ENCODE measurements around the gene WDR33.

- no peak for TF ChIP-seq RARB (CRISPR knock-in tag; IDR thresholded peaks at IDR 0.05)
- no peak for TF ChIP-seq TCF4 (CRISPR knock-in tag; IDR thresholded peaks at IDR 0.05; ENCODE audit: borderline replicate concordance)
- no peak for TF ChIP-seq ZFP30 (CRISPR knock-in tag; IDR thresholded peaks at IDR 0.05)
- TF ChIP-seq CREB5 (CRISPR knock-in tag; IDR thresholded peaks at IDR 0.05; ENCODE audit: low read depth): no peak
- TF ChIP-seq, protein P1, sequence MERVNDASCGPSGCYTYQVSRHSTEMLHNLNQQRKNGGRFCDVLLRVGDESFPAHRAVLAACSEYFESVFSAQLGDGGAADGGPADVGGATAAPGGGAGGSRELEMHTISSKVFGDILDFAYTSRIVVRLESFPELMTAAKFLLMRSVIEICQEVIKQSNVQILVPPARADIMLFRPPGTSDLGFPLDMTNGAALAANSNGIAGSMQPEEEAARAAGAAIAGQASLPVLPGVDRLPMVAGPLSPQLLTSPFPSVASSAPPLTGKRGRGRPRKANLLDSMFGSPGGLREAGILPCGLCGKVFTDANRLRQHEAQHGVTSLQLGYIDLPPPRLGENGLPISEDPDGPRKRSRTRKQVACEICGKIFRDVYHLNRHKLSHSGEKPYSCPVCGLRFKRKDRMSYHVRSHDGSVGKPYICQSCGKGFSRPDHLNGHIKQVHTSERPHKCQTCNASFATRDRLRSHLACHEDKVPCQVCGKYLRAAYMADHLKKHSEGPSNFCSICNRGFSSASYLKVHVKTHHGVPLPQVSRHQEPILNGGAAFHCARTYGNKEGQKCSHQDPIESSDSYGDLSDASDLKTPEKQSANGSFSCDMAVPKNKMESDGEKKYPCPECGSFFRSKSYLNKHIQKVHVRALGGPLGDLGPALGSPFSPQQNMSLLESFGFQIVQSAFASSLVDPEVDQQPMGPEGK (CRISPR knock-in tag; IDR thresholded peaks at IDR 0.05; ENCODE audit: borderline replicate concordance): no peak
- TF ChIP-seq GLIS3 (CRISPR knock-in tag; IDR thresholded peaks at IDR 0.05): no peak
- TF ChIP-seq, protein P2, sequence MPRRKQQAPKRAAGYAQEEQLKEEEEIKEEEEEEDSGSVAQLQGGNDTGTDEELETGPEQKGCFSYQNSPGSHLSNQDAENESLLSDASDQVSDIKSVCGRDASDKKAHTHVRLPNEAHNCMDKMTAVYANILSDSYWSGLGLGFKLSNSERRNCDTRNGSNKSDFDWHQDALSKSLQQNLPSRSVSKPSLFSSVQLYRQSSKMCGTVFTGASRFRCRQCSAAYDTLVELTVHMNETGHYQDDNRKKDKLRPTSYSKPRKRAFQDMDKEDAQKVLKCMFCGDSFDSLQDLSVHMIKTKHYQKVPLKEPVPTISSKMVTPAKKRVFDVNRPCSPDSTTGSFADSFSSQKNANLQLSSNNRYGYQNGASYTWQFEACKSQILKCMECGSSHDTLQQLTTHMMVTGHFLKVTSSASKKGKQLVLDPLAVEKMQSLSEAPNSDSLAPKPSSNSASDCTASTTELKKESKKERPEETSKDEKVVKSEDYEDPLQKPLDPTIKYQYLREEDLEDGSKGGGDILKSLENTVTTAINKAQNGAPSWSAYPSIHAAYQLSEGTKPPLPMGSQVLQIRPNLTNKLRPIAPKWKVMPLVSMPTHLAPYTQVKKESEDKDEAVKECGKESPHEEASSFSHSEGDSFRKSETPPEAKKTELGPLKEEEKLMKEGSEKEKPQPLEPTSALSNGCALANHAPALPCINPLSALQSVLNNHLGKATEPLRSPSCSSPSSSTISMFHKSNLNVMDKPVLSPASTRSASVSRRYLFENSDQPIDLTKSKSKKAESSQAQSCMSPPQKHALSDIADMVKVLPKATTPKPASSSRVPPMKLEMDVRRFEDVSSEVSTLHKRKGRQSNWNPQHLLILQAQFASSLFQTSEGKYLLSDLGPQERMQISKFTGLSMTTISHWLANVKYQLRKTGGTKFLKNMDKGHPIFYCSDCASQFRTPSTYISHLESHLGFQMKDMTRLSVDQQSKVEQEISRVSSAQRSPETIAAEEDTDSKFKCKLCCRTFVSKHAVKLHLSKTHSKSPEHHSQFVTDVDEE (CRISPR knock-in tag; IDR thresholded peaks at IDR 0.05): no peak
- no peak for TF ChIP-seq PPARA (CRISPR knock-in tag; IDR thresholded peaks at IDR 0.05; ENCODE audit: borderline replicate concordance)
- TF ChIP-seq, protein P3, sequence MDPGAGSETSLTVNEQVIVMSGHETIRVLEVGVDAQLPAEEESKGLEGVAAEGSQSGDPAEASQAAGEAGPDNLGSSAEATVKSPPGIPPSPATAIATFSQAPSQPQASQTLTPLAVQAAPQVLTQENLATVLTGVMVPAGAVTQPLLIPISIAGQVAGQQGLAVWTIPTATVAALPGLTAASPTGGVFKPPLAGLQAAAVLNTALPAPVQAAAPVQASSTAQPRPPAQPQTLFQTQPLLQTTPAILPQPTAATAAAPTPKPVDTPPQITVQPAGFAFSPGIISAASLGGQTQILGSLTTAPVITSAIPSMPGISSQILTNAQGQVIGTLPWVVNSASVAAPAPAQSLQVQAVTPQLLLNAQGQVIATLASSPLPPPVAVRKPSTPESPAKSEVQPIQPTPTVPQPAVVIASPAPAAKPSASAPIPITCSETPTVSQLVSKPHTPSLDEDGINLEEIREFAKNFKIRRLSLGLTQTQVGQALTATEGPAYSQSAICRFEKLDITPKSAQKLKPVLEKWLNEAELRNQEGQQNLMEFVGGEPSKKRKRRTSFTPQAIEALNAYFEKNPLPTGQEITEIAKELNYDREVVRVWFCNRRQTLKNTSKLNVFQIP (CRISPR knock-in tag; IDR thresholded peaks at IDR 0.05; ENCODE audit: borderline replicate concordance, low read depth): no peak
- no peak for TF ChIP-seq ZNF565 (CRISPR knock-in tag; conservative IDR thresholded peaks at IDR 0.05; ENCODE audit: low read depth)
- TF ChIP-seq ZNF8 (CRISPR knock-in tag; IDR thresholded peaks at IDR 0.05): no peak
- TF ChIP-seq ARNTL (CRISPR knock-in tag; IDR thresholded peaks at IDR 0.05; ENCODE audit: borderline replicate concordance, low read depth): no peak
Observed at GRCh38 chr2:127753374-127753773, 57.6 kb downstream of the WDR33 start.

Data from SK-N-SH treated with all-trans-retinoic acid at 6 μM for 48 hours (cell line).